K562 (cell line): ENCODE results near the gene DGCR8. TPM values are rescaled to one million over a fixed set of nuclear protein-coding genes. Genes with fewer than 3 reads are reported as not detected.
A peak's percentile ranks its signal among the peaks of the same experiment; 100 is the strongest.

ENCODE experiments used
- CBFA2T3 ChIP-seq: fragments of 450-650 bp; IDR thresholded peaks from 2 replicates; pipeline ENCODE4 v1.6.1; 2017
- CXXC5 ChIP-seq: fragments of 250-450 bp; sonication (Bioruptor Pico); IDR thresholded peaks from 2 replicates; pipeline ENCODE4 v1.8.0; 2022; ENCODE audit warnings: inconsistent platforms, mild to moderate bottlenecking, moderate library complexity
- ETS1 ChIP-seq: conservative IDR thresholded peaks from 2 replicates; pipeline ENCODE4 v1.6.1; 2011; ENCODE audit warnings: low read depth, mild to moderate bottlenecking, low read length; ENCODE audit not compliant: control insufficient read depth
- FOXJ2 ChIP-seq: fragments of 200-800 bp; sonication (Bioruptor generic); IDR thresholded peaks from 2 replicates; pipeline ENCODE4 v1.6.1; 2016; ENCODE audit warnings: missing genetic modification characterization, missing compliant biosample characterization
- GATA2 ChIP-seq: sonication (generic); formaldehyde crosslinking; IDR thresholded peaks from 2 replicates; pipeline ENCODE4 v1.4.0; 2020; ENCODE audit warnings: mild to moderate bottlenecking, missing genetic modification reagents
- GTF2B ChIP-seq: IDR thresholded peaks from 2 replicates; pipeline ENCODE4 v1.6.1; 2011; ENCODE audit not compliant: insufficient read length; ENCODE audit errors: extremely low read depth
- HDAC3 ChIP-seq: fragments of 450-650 bp; IDR thresholded peaks from 2 replicates; pipeline ENCODE4 v1.6.1; 2018; ENCODE audit warnings: borderline replicate concordance, mild to moderate bottlenecking, moderate library complexity; ENCODE audit not compliant: partially characterized antibody
- ILF3 ChIP-seq: fragments of 450-650 bp; IDR thresholded peaks from 2 replicates; pipeline ENCODE4 v1.6.1; 2018; ENCODE audit warnings: antibody characterized with exemption, mild to moderate bottlenecking, moderate library complexity, borderline replicate concordance
- KLF1 ChIP-seq: fragments of 450-650 bp; IDR thresholded peaks from 2 replicates; pipeline ENCODE4 v1.6.1; 2016; ENCODE audit warnings: missing genetic modification characterization, missing compliant biosample characterization
- MED1 ChIP-seq: sonication (generic); formaldehyde crosslinking; IDR thresholded peaks from 2 replicates; pipeline ENCODE4 v1.8.1; 2023; ENCODE audit warnings: missing genetic modification reagents, borderline replicate concordance
- MEIS2 ChIP-seq: fragments of 450-650 bp; IDR thresholded peaks from 2 replicates; pipeline ENCODE4 v1.6.1; 2014; ENCODE audit warnings: mild to moderate bottlenecking; ENCODE audit not compliant: partially characterized antibody
- MYC ChIP-seq, 2 experiments: fragments of 250-450 bp in 1 of 2; sonication (Bioruptor Pico) in 1 of 2; IDR thresholded peaks; 2 replicates each; pipeline versions ENCODE4 v1.5.1 to v1.6.1; 2012 to 2021; ENCODE audit warnings: low read depth in 2 of 2, borderline replicate concordance in 1 of 2, improper control_type of control experiment in 1 of 2, low read length in 1 of 2, mild to moderate bottlenecking in 1 of 2, moderate library complexity in 1 of 2
- PTBP1 ChIP-seq: fragments of 200-400 bp; formaldehyde crosslinking; IDR thresholded peaks from 2 replicates; pipeline ENCODE4 v1.6.1; 2017; ENCODE audit warnings: low read depth, low read length
- SETDB1 ChIP-seq: IDR thresholded peaks from one replicate; pipeline ENCODE4 v1.6.1; 2012; ENCODE audit warnings: low read length, control low read depth, inconsistent platforms
- SIRT6 ChIP-seq: IDR thresholded peaks from one replicate; pipeline ENCODE4 v1.6.1; 2012; ENCODE audit warnings: low read depth, mild to moderate bottlenecking, control low read depth, inconsistent platforms, low read length, moderate library complexity
- YBX1 ChIP-seq: fragments of 450-650 bp; IDR thresholded peaks from 2 replicates; pipeline ENCODE4 v1.7.1; 2016; ENCODE audit warnings: mild to moderate bottlenecking
- ZFP1 ChIP-seq: fragments of 450-650 bp; formaldehyde crosslinking; IDR thresholded peaks from 2 replicates; pipeline ENCODE4 v1.4.0; 2020; ENCODE audit warnings: mild to moderate bottlenecking, mixed read lengths
- ZNF324 ChIP-seq: fragments of 250-450 bp; sonication (Bioruptor Pico); IDR thresholded peaks from 2 replicates; pipeline ENCODE4 v1.4.0; 2020; ENCODE audit warnings: mild to moderate bottlenecking
- ZNF347 ChIP-seq: fragments of 450-650 bp; formaldehyde crosslinking; IDR thresholded peaks from 2 replicates; pipeline ENCODE4 v1.4.0; 2020; ENCODE audit warnings: low read depth, mild to moderate bottlenecking, moderate library complexity
- ZNF583 ChIP-seq: fragments of 250-450 bp; sonication (Bioruptor Pico); IDR thresholded peaks from 2 replicates; pipeline ENCODE4 v1.4.0; 2020
- ZNF592 ChIP-seq: fragments of 450-650 bp; IDR thresholded peaks from 2 replicates; pipeline ENCODE4 v1.6.1; 2017; ENCODE audit warnings: antibody characterized with exemption, mild to moderate bottlenecking
- polyA plus RNA-seq, 8 experiments: library from polyadenylated mRNA; depleted of rRNA in 4 of 8; stranded (reverse) in 5 of 8; unstranded in 3 of 8; fragments of >200 nt; fragmentation: Nextera tagmentation in 2 of 8; fragmentation: Illumina TruSeq in 1 of 8; extraction: Ambion mirVana in 2 of 8; extraction: Trizol in 1 of 8; gene quantifications; 2 replicates each; pipeline versions ENCODE4 v1.2.1 to v1.2.3, GENCODE V29; 2011 to 2014; ENCODE audit warnings: inconsistent platforms in 1 of 8, missing spikeins in 1 of 8
- total RNA-seq, 7 experiments: library from RNA; depleted of rRNA in 6 of 7; stranded (reverse); fragments of >200 nt in 6 of 7; fragmentation: Illumina TruSeq in 2 of 7; extraction: Trizol in 2 of 7; gene quantifications; 2 replicates each; pipeline versions ENCODE4 v1.2.1 to v1.2.3, GENCODE V29; 2011 to 2021; ENCODE audit warnings: low replicate concordance in 1 of 7

DGCR8 gene
- total and polyA plus RNA-seq, 9 of the 15 experiments (the other 6 are each of a cell fraction or from before 2014, with no cell fraction given), result 5.9 to 144 (median 80.1) TPM

GRCh38 chr22:20109411-20110358, 29.6 kb downstream of the DGCR8 start (continued):
- TF ChIP-seq MEIS2 (no peak), ZFP1 (CRISPR knock-in tag) (no peak), ZNF347 (no peak), ILF3 (no peak), SETDB1 (peak; percentile 31), MED1 (CRISPR knock-in tag) (no peak), HDAC3 (no peak), CBFA2T3 (no peak), GATA2 (CRISPR knock-in tag) (no peak), ZNF324 (peak; percentile 20; the same call in 1 of the 2 replicates), MYC (IDR thresholded peaks at IDR 0.05; ENCODE audit: low read depth, low read length) (no peak), MYC (CRISPR knock-in tag; IDR thresholded peaks at IDR 0.05; ENCODE audit: borderline replicate concordance, low read depth) (no peak), FOXJ2 (tag) (no peak), ZNF592 (no peak), SIRT6 (peak; percentile 86), YBX1 (no peak), CXXC5 (CRISPR knock-in tag) (no peak), ETS1 (no peak), GTF2B (no peak), ZNF583 (CRISPR knock-in tag) (peak; percentile 56; the same call in 1 of the 2 replicates), KLF1 (tag) (no peak; the same call in 1 of the 2 replicates), PTBP1 (0 out of 2 replicates have a peak, but pooled peaks have one; percentile 64)
